HG03175 (cell line): Measurements from ENCODE around the gene GLIS1.

ENCODE experiments used
- ATAC-seq: cut with Tn5 transposase; IDR thresholded peaks from one replicate; pipeline ENCODE4 v1.9.1; 2021; ENCODE audit warnings: mild to moderate bottlenecking, moderate library complexity; ENCODE audit not compliant: unreplicated experiment

Gene GLIS1

GRCh38 chr1:53553734-53554509, 185.0 kb downstream of the GLIS1 start:
- no peak for ATAC-seq

GRCh38 chr1:53552981-53553733, 185.8 kb downstream of the GLIS1 start:
- no peak for ATAC-seq

- no peak for ATAC-seq
These were observed 186.7 kb downstream of the GLIS1 start for GRCh38 chr1:53552146-53552861.

GRCh38 chr1:53551428-53551995, 187.5 kb downstream of the GLIS1 start:
- ATAC-seq: no peak

GRCh38 chr1:53550201-53550741, 188.7 kb downstream of the GLIS1 start:
- no peak for ATAC-seq

GRCh38 chr1:53549781-53550180, 189.2 kb downstream of the GLIS1 start:
- ATAC-seq: no peak

- ATAC-seq: no peak
These were observed 189.7 kb downstream of the GLIS1 start for GRCh38 chr1:53549287-53549686.

- no peak for ATAC-seq
These were observed 190.9 kb downstream of the GLIS1 start for GRCh38 chr1:53548031-53548491.

GRCh38 chr1:53547231-53547790, 191.7 kb downstream of the GLIS1 start:
- no peak for ATAC-seq

- ATAC-seq: no peak
These were observed 192.4 kb downstream of the GLIS1 start for GRCh38 chr1:53546409-53547155.

- no peak for ATAC-seq
These were observed 193.1 kb downstream of the GLIS1 start for GRCh38 chr1:53545663-53546408.

- ATAC-seq: no peak
These were observed 194.0 kb downstream of the GLIS1 start for GRCh38 chr1:53544728-53545515.

- ATAC-seq: no peak
These were observed 194.9 kb downstream of the GLIS1 start for GRCh38 chr1:53543778-53544695.

GRCh38 chr1:53543130-53543777, 195.7 kb downstream of the GLIS1 start:
- ATAC-seq: no peak

GRCh38 chr1:53542551-53542950, 196.4 kb downstream of the GLIS1 start:
- no peak for ATAC-seq

GRCh38 chr1:53541761-53542550, 197.0 kb downstream of the GLIS1 start:
- no peak for ATAC-seq
